ENCODE results near the gene RPTOR.
A peak's percentile ranks its signal among the peaks of the same experiment; 100 is the strongest.

RPTOR gene

DNA sequence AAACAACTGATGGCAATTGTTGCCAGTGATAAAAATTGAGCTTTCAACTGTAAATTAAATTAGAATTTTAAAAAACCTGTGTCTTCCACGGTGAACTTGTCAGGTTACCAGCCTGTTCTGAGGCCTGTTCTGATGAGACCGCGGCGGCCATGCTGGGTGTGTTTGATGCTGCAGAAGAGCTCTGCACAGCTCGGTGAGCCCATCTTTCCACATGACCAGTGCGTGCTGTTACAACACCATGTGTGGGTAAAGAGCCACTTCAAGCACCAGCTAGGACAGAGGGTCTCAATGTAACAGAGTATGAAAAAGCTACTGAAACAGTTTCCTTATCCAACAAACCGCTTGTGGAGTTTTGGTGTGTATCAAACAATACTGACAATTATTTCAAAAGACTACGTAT lies 48.5 kb downstream of the RPTOR start:
- DNase-seq, result no peak

- DNase-seq, result no peak
Observed at GRCh38 chr17:80594431-80595269, 50.0 kb downstream of the RPTOR start.

- peak in 1 of 2 experiments; percentile 19 for DNase-seq
Observed at GRCh38 chr17:80596760-80597608, 52.3 kb downstream of the RPTOR start.

- DNase-seq, result no peak
Observed at GRCh38 chr17:80598813-80599545, 54.3 kb downstream of the RPTOR start.

DNA sequence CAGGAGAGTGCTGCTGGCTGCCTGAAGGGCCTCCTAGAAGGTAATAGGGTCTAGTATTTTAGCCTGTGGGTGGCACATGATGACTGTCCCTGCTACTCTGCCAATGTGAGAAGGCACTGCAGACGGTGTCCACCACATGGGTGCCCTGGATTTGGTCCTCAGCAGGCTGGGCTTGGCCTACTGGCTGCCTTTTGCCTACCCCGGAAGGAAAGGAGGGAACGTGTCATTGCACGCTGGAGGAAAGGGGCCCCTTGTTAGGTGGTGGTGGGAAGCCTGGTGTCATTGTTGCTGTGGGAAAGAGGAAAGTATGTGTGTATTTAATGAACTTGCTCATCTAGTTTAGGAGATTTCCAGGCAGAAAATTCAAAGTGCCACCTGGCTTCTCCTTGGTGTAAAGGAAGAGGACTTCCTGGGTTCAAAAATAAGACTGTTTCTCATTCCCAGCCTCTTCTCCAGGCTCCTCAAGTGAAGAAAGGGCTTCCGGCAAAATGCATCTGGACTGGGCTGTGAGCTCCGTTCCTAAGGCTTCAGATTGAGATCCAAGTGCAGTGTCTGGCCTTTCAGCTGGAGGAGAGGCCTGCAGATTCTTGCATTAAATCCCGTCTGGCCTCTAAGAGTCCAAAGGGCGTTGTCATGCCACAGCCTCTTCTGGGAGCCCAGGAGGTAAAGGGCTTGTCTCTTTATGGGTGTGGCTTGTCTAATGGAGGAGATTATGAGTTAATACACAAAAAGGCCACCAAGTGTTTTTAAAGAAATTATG lies 55.1 kb downstream of the RPTOR start:
- DNase-seq, result no peak

DNA sequence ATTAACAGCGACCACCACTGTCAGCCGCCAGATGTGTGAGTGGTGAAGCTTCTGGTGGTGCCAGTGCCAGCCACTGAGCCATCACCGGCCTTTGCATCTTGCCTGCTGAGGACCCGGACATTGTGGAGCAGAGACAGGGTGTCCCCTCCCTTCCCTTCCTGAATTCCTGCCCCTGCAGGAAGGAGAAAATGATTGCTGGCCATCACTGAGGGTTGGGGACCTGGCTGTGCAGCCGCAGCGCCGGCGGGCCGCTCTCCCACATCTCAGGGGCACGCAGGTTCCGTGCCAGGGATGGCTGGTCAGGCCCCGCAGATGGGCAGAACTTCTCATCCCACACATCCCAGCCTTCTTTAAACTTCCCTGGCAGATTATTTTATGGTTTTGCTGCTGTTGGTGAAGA lies 56.5 kb downstream of the RPTOR start:
- DNase-seq, result no peak

DNA sequence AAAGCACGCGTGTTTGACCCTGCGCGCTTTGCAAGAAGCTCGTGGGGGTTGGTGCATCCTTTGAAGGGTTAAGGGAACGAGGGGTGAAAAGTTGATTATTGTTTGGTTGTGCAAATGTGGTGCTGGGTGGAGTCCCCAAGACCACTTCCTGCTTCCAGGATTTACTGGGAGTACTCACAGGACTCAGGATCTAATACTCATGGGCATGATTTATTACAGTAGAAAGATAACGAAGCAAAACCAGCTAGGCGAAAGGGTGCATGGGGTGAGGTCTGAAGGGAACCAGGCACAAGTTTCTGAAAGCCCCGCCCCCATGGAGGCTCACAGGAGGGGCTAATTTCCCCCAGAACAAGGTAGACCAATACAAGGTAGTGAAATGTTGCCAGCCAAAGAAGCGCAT lies 58.8 kb downstream of the RPTOR start:
- no peak for DNase-seq

- DNase-seq, result no peak
Observed at GRCh38 chr17:80604009-80604669, 59.5 kb downstream of the RPTOR start.

- no peak for DNase-seq
Observed at GRCh38 chr17:80604670-80605010, 60.0 kb downstream of the RPTOR start.

GRCh38 chr17:80605326-80606066 lies 60.9 kb downstream of the RPTOR start:
- DNase-seq, result peak; percentile 45 to 58

- DNase-seq, result no peak
Observed at GRCh38 chr17:80608326-80608725, 63.7 kb downstream of the RPTOR start.

DNA sequence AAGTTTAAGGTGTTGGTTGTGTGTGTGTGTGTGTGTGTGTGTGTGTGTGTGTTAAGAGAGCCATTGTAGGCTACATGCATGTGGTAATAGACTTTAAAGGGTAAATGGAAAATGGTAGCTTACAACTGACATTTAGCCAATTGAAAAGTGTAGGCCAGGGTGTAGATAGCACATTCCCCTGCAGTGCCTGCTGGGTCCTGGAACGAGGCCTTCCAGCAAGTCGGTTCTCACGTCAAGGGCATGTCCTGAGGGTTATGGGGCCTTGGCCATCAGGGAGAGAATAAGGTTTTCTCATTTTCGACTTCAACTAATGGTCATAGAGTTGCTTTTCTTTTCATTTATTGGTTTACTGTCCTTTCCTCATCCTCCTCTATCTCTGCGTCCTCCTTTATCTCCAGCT lies 65.1 kb downstream of the RPTOR start:
- no peak for DNase-seq

DNA sequence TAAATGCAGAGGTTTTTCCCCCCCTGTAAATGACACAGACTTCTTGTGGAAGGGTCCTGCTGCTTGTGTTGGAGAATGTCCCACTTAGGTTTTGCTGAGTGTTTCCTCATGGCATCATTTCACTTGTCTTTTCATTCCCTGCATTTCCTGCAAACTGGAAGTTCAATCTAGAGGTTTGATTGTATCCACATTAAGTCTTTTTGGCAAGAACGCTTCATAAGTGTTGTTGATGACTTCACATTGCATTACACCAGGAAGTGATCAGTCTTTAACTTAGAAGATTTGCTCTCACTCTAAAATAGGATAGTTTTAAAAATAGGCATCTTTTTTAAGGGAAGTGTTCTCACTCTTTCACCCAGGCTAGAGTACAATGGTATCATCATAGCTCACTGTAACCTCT lies 67.2 kb downstream of the RPTOR start:
- no peak for DNase-seq

GRCh38 chr17:80612997-80613731 lies 68.5 kb downstream of the RPTOR start:
- no peak for DNase-seq

- no peak for DNase-seq
Observed at GRCh38 chr17:80613732-80614071, 69.1 kb downstream of the RPTOR start.

DNA sequence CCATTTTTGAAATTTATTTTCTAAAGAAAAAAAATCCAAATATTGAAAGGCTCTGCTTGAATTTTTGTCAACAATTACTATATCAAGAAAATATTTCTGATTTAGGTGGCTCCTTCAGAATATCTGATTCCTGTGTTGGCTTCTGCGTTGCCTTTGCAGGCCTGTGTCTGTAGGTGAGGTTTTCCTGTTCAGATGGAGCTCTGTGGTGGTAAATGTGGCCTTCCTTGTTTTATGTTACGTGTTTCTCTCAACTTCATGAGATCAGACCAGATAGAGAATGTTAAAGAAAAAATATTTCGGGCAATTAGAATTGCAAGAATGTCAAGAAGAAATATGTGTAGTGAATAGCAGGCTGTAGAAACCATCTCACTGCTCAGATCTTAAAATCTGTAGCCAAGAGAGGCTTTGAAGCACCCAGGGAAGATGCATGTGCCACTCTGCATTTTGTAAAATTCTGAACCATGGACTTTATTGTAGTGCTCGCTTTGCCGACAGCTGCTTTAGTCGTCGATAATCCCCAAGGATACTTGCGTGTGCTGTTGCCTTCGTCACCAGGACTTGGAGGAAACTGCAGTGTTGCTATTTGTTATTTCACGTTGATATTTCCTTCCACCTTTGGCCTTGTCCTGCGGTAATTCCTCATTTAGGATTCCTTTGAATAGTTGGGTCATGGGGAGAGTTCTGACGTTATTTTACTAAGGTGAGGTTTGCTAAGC lies 69.9 kb downstream of the RPTOR start:
- no peak for DNase-seq

DNA sequence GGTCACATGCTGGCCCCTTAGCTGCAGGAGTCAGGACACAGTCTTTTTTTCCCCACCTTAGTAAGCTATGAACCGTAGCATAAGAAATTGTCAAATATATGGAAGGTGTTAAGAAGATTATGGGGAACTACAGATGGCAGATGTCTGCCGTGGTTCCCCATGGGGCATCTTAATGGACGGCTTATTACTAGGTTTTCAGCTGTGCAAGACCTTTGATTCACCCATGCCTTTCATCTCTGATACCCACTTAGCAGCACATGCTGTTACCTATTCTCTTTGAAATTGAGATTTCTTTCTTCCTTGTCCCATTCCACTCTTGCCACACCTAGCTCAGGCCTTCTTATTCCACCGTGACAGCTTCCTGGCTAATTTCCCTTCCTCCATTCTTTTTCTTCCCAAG lies 70.7 kb downstream of the RPTOR start:
- no peak for DNase-seq

GRCh38 chr17:80616705-80617104 lies 72.1 kb downstream of the RPTOR start:
- no peak for DNase-seq

- DNase-seq, result peak in 1 of 2 experiments; percentile 32
Observed at GRCh38 chr17:80618304-80618703, 73.7 kb downstream of the RPTOR start.

Data from stimulated activated CD4-positive, alpha-beta T cell treated with anti-CD3 and anti-CD28 coated beads, Interleukin-4, amount 100 ng/mL, for 4 hours (primary cell).